Measurements from ENCODE around the gene AGPAT2.

AGPAT2 gene

DNA sequence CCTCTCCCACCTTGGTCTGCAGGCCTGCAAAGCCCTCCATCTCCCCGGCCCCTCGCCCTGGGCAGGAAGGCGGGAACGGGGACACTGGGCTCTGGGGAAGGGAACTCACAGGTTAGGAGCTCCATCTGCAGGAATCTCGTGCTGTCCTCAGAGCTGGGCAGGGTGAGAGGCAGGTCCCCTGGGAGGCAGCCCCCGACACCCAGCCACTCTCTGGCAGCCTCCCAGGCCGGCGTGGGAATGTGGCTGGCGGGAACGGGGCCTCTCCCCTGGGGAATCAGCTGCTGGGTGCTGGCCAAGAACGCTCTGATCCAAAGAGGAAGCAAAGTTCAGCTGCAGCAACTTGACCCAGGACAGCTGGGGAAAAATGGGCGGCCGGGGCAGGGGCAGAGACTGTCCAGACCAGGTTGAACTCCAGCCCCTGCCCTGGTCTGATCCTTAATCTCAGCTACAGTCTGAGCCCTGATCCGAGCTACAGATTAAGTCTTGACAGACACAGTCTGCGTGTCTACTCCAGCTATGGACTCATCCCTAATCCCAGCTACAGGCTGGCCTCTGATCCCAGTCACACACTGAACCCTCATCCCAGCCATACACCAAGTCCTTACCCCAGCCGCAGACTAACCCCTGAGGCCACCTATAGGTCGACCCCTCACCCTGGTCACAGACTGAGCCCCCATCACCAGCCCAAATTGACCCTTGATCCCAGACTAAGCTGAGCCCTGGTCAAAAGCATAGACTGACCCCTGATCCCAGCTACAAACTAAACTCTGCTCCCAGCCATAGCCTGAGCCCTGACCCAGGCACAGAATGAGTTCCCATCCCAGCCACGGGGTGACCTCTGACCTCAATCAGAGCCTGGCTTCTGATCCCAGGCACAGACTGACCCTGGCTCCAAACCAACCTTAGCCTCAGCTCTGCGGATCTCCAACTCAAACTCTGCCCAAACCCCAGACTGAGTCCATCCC is 61.9 kb downstream of the AGPAT2 start:
- TF ChIP-seq TAF1 (IDR thresholded peaks at IDR 0.05; ENCODE audit: borderline replicate concordance, insufficient read depth, low read length) (no peak), SIN3A (IDR thresholded peaks at IDR 0.05; ENCODE audit: borderline replicate concordance, insufficient read depth, low read length) (no peak)

DNA sequence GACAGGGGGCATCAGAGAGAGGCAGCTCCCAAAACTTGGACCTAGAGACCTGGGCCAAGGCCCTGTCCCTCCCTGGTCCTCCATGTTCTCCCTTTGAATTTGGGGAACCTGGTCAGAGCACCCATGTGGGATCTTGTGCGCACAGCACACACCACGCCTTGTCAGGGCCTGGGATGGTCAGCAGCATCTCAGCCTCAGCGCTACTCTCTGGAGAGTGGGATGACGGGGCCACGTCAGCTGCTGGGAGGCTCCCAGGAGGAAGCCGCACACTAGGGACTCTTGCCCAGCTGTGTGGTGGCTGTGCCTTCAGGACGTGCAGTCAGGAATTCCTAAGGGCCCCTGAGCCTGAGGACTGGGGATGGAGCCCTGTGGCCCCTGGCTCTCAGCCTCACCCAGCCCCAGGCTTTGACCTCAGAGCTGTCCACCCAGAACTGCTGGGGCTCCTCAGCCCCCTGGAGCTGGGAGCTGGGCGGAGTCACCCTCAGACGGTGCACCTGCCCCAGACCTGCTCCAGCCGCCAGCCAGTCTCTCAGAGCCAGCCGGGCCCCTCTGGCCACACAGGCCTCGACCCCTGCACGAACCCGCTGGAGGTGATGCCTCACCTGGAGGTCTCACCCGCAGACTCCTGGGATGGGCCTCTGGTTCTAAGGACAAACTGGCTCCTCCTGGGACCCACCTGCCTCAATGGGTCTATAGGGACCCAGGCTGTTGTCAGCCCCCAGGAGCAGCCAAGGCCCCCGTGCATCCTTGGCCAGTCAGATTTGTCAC is 62.9 kb downstream of the AGPAT2 start:
- TF ChIP-seq POLR2AphosphoS5 (IDR thresholded peaks at IDR 0.05; ENCODE audit: low read depth, low read length) (no peak), TAF1 (IDR thresholded peaks at IDR 0.05; ENCODE audit: borderline replicate concordance, insufficient read depth, low read length) (no peak), FOXP2 (optimal IDR thresholded peaks at IDR 0.05; ENCODE audit: borderline replicate concordance, extremely low read depth, extremely low read length, insufficient read depth) (no peak), SIN3A (IDR thresholded peaks at IDR 0.05; ENCODE audit: borderline replicate concordance, insufficient read depth, low read length) (no peak)
- TF ChIP-seq, protein P1, sequence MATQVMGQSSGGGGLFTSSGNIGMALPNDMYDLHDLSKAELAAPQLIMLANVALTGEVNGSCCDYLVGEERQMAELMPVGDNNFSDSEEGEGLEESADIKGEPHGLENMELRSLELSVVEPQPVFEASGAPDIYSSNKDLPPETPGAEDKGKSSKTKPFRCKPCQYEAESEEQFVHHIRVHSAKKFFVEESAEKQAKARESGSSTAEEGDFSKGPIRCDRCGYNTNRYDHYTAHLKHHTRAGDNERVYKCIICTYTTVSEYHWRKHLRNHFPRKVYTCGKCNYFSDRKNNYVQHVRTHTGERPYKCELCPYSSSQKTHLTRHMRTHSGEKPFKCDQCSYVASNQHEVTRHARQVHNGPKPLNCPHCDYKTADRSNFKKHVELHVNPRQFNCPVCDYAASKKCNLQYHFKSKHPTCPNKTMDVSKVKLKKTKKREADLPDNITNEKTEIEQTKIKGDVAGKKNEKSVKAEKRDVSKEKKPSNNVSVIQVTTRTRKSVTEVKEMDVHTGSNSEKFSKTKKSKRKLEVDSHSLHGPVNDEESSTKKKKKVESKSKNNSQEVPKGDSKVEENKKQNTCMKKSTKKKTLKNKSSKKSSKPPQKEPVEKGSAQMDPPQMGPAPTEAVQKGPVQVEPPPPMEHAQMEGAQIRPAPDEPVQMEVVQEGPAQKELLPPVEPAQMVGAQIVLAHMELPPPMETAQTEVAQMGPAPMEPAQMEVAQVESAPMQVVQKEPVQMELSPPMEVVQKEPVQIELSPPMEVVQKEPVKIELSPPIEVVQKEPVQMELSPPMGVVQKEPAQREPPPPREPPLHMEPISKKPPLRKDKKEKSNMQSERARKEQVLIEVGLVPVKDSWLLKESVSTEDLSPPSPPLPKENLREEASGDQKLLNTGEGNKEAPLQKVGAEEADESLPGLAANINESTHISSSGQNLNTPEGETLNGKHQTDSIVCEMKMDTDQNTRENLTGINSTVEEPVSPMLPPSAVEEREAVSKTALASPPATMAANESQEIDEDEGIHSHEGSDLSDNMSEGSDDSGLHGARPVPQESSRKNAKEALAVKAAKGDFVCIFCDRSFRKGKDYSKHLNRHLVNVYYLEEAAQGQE (IDR thresholded peaks at IDR 0.05; ENCODE audit: insufficient read depth in 1 of 2, low read depth in 2 of 2, low read length in 2 of 2) = no peak

DNA sequence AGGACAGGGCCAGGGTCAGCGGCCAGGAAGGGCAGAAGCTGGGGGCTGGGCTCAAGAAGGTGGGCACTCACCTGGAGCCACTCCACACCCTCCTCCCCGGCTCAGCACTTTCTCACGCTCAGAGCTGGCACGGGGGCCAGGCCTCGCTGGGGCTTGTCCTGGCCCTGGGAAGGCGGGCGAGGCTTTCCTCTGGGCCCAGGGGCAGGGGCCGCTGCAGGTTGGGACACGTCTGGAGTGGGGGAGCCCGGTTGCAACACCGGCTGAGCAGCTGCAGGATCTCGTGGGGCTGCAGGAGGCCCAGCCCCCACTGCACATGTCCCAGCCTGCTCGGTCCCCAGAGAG is 63.4 kb downstream of the AGPAT2 start:
- no peak for TF ChIP-seq TAF1 (IDR thresholded peaks at IDR 0.05; ENCODE audit: borderline replicate concordance, insufficient read depth, low read length)
- TF ChIP-seq FOXP2 (optimal IDR thresholded peaks at IDR 0.05; ENCODE audit: borderline replicate concordance, extremely low read depth, extremely low read length, insufficient read depth) = no peak
- no peak for TF ChIP-seq SIN3A (IDR thresholded peaks at IDR 0.05; ENCODE audit: borderline replicate concordance, insufficient read depth, low read length)
- TF ChIP-seq POLR2AphosphoS5 (IDR thresholded peaks at IDR 0.05; ENCODE audit: low read depth, low read length) = no peak
- TF ChIP-seq, protein P1 (IDR thresholded peaks at IDR 0.05; ENCODE audit: insufficient read depth in 1 of 2, low read depth in 2 of 2, low read length in 2 of 2) = no peak

Data from PFSK-1 (cell line).